IMR-90 (cell line): ENCODE results near the gene CMBL. TPM values are rescaled to one million over a fixed set of nuclear protein-coding genes. Genes with fewer than 3 reads are reported as not detected.

ENCODE experiments used
- ATAC-seq: fragments of 200-7000 bp; cut with Tn5 transposase; 2 replicates; pipeline ENCODE4 v1.9.1; 2020; ENCODE audit warnings: low read depth, mild to moderate bottlenecking, moderate library complexity
- BruUV-seq: library from RNA; stranded (reverse); fragments of 400-500 nt; replicated peaks from 2 replicates; lab custom pipeline; 2021; lab: Mats Ljungman, UMichigan
- CTCF ChIA-PET: fragments of 300-600 bp; formaldehyde crosslinking; extraction: SDS; loops from one replicate; lab custom pipeline; 2021; ENCODE audit warnings: antibody characterized with exemption; lab: Yijun Ruan, JAX
- POLR2A ChIA-PET: fragments of 300-600 bp; sonication (Branson Sonifier 250); formaldehyde crosslinking; loops from one replicate; lab custom pipeline; 2022; ENCODE audit warnings: antibody characterized with exemption; ENCODE audit not compliant: unreplicated experiment; lab: Charles Lee
- DNase-seq: peaks from one replicate; pipeline ENCODE4 v3.0.0; 2013
- H2AFZ ChIP-seq: replicated peaks from 2 replicates; pipeline ENCODE3; 2013; ENCODE audit warnings: low read length, mild to moderate bottlenecking; ENCODE audit not compliant: poor library complexity
- H2AK5ac ChIP-seq: 2 replicates; pipeline ENCODE4 v1.6.1; 2013; ENCODE audit warnings: low read depth, low read length, inconsistent platforms
- H2AK9ac ChIP-seq: replicated peaks from 2 replicates; pipeline ENCODE3; 2013; ENCODE audit warnings: mild to moderate bottlenecking, low read depth, low read length, moderate library complexity; ENCODE audit not compliant: poor library complexity
- H2BK120ac ChIP-seq: 2 replicates; pipeline ENCODE4 v1.6.1; 2013; ENCODE audit warnings: low read depth, low read length, inconsistent platforms
- H2BK15ac ChIP-seq: 3 replicates; pipeline ENCODE4 v1.6.1; 2013; ENCODE audit warnings: low read depth, low read length, inconsistent platforms
- H2BK20ac ChIP-seq: 2 replicates; pipeline ENCODE4 v1.6.1; 2013; ENCODE audit warnings: low read depth, mild to moderate bottlenecking, inconsistent platforms, low read length, moderate library complexity
- H2BK5ac ChIP-seq: 2 replicates; pipeline ENCODE4 v1.6.1; 2013; ENCODE audit warnings: mild to moderate bottlenecking, low read depth, low read length, inconsistent platforms; ENCODE audit not compliant: poor library complexity, severe bottlenecking
- H3K14ac ChIP-seq: replicated peaks from 2 replicates; pipeline ENCODE4 v1.6.1; 2013; ENCODE audit warnings: low read depth, low read length, inconsistent platforms
- H3K18ac ChIP-seq: 2 replicates; pipeline ENCODE4 v1.6.1; 2013; ENCODE audit warnings: low read depth, low read length, control low read depth
- H3K23ac ChIP-seq: 2 replicates; pipeline ENCODE4 v1.6.1; 2013; ENCODE audit warnings: low read depth, low read length, inconsistent platforms
- H3K27ac ChIP-seq: 2 replicates; pipeline ENCODE4 v1.5.1; 2013; ENCODE audit warnings: mild to moderate bottlenecking, control low read depth, low read length; ENCODE audit not compliant: insufficient read depth
- H3K27me3 ChIP-seq: 2 replicates; pipeline ENCODE4 v1.6.1; 2013; ENCODE audit warnings: low read length; ENCODE audit not compliant: control insufficient read depth, insufficient read depth
- H3K36me3 ChIP-seq: 2 replicates; pipeline ENCODE4 v1.6.1; 2013; ENCODE audit warnings: low read length, mixed read lengths; ENCODE audit not compliant: control insufficient read depth, insufficient read depth
- H3K4ac ChIP-seq: 2 replicates; pipeline ENCODE4 v1.6.1; 2013; ENCODE audit warnings: low read depth, low read length, inconsistent platforms
- H3K4me1 ChIP-seq: 2 replicates; pipeline ENCODE4 v1.6.1; 2013; ENCODE audit warnings: low read length, mixed read lengths; ENCODE audit not compliant: control insufficient read depth, insufficient read depth
- H3K4me2 ChIP-seq: 2 replicates; pipeline ENCODE4 v1.6.1; 2013; ENCODE audit warnings: low read depth, mild to moderate bottlenecking, control low read depth, low read length, moderate library complexity
- H3K4me3 ChIP-seq: 2 replicates; pipeline ENCODE4 v1.5.1; 2013; ENCODE audit warnings: low read depth, mild to moderate bottlenecking, control low read depth, low read length, moderate library complexity; ENCODE audit not compliant: insufficient read depth
- H3K56ac ChIP-seq: 2 replicates; pipeline ENCODE4 v1.6.1; 2013; ENCODE audit warnings: low read length, inconsistent platforms; ENCODE audit not compliant: insufficient read depth; ENCODE audit errors: extremely low read depth
- H3K79me1 ChIP-seq, 2 experiments: 2 replicates each; pipeline ENCODE4 v1.6.1; 2013; ENCODE audit warnings: low read length in 2 of 2, inconsistent platforms in 1 of 2, low read depth in 1 of 2
- H3K9ac ChIP-seq: 2 replicates; pipeline ENCODE4 v1.6.1; 2013; ENCODE audit warnings: low read depth, low read length, control low read depth
- H3K9me1 ChIP-seq: 2 replicates; pipeline ENCODE4 v1.6.1; 2013; ENCODE audit warnings: low read length, inconsistent platforms; ENCODE audit not compliant: insufficient read depth
- H3K9me3 ChIP-seq: 2 replicates; pipeline ENCODE4 v1.6.1; 2013; ENCODE audit warnings: low read length; ENCODE audit not compliant: control insufficient read depth, insufficient read depth
- H4K20me1 ChIP-seq: 2 replicates; pipeline ENCODE4 v1.6.1; 2013; ENCODE audit warnings: low read length, inconsistent platforms; ENCODE audit not compliant: insufficient read depth
- H4K5ac ChIP-seq: 2 replicates; pipeline ENCODE4 v1.6.1; 2013; ENCODE audit warnings: mild to moderate bottlenecking, low read depth, low read length, control low read depth
- H4K8ac ChIP-seq, 2 experiments: 2 replicates each; pipeline ENCODE4 v1.6.1; 2013; ENCODE audit warnings: low read depth in 2 of 2, low read length in 2 of 2, control low read depth in 1 of 2, inconsistent platforms in 1 of 2
- H4K91ac ChIP-seq: 2 replicates; pipeline ENCODE4 v1.6.1; 2013; ENCODE audit warnings: low read depth, low read length, inconsistent platforms; ENCODE audit not compliant: insufficient read depth
- CEBPB ChIP-seq: IDR thresholded peaks from 2 replicates; pipeline ENCODE4 v1.6.1; 2012; ENCODE audit warnings: low read depth, low read length, improper control_type of control experiment
- CHD1 ChIP-seq: IDR thresholded peaks from 2 replicates; pipeline ENCODE4 v1.6.1; 2012; ENCODE audit warnings: low read depth, low read length, improper control_type of control experiment
- FOS ChIP-seq: fragments of 150-350 bp; IDR thresholded peaks from 2 replicates; pipeline ENCODE4 v1.6.1; 2016; ENCODE audit warnings: low read depth, low read length
- MAFK ChIP-seq: IDR thresholded peaks from 2 replicates; pipeline ENCODE4 v1.6.1; 2012; ENCODE audit warnings: low read depth, low read length, improper control_type of control experiment
- MAZ ChIP-seq: IDR thresholded peaks from 2 replicates; pipeline ENCODE4 v1.6.1; 2012; ENCODE audit warnings: low read depth, mild to moderate bottlenecking, low read length, improper control_type of control experiment, moderate library complexity, borderline replicate concordance
- POLR2A ChIP-seq: IDR thresholded peaks from 2 replicates; pipeline ENCODE4 v1.6.1; 2012; ENCODE audit warnings: mild to moderate bottlenecking, low read depth, low read length
- RAD21 ChIP-seq: IDR thresholded peaks from 2 replicates; pipeline ENCODE4 v1.6.1; 2012; ENCODE audit warnings: low read length, improper control_type of control experiment
- RFX5 ChIP-seq: IDR thresholded peaks from 2 replicates; pipeline ENCODE4 v1.8.0; 2012; ENCODE audit warnings: low read depth, mild to moderate bottlenecking, low read length, moderate library complexity
- WGBS, 2 experiments: methylation state at CpG; one replicate each; pipeline versions ENCODE4 v1.1.5 to v1.1.7; 2013; ENCODE audit warnings: missing lambda C conversion rate in 2 of 2; ENCODE audit not compliant: insufficient read length in 1 of 2; ENCODE audit errors: extremely low coverage in 2 of 2; 5-methylcytosine and 5-hydroxymethylcytosine counted together
- dilution Hi-C: fragments of 300-500 bp; cut with HindIII; formaldehyde crosslinking; loops from one replicate; pipeline ENCODE4 v1.14.3; 2018; ENCODE audit warnings: low sequenced_read_pairs; ENCODE audit not compliant: unreplicated experiment
- in situ Hi-C: fragments of 300-500 bp; cut with MboI; formaldehyde crosslinking; loops from 3 replicates; pipeline ENCODE4 v1.14.3; 2019; ENCODE audit warnings: low sequenced_read_pairs, inconsistent platforms, mixed read lengths
- intact Hi-C: fragments of 100-400 bp; cut with micrococcal nuclease; formaldehyde crosslinking; loops from 2 replicates; pipeline ENCODE4 v1.10.0; 2022
- polyA plus RNA-seq, 3 experiments: library from polyadenylated mRNA; depleted of rRNA; stranded (reverse); fragments of >200 nt; gene quantifications; 2 replicates each; pipeline ENCODE4 v1.2.3, GENCODE V29; 2012; ENCODE audit warnings: low replicate concordance in 1 of 3
- total RNA-seq: library from RNA; depleted of rRNA; stranded (reverse); fragments of >200 nt; gene quantifications from 2 replicates; pipeline ENCODE4 v1.2.3, GENCODE V29; 2012
- TF ChIP-seq, protein P1 (sequence below): conservative IDR thresholded peaks from 2 replicates; pipeline ENCODE4 v1.5.1; 2012; ENCODE audit warnings: mild to moderate bottlenecking, low read depth, low read length, improper control_type of control experiment

CMBL gene
- total and polyA plus RNA-seq, 2 of the 4 experiments (the other 2 are of a cell fraction), result 5.0 to 26.3 TPM

DNA sequence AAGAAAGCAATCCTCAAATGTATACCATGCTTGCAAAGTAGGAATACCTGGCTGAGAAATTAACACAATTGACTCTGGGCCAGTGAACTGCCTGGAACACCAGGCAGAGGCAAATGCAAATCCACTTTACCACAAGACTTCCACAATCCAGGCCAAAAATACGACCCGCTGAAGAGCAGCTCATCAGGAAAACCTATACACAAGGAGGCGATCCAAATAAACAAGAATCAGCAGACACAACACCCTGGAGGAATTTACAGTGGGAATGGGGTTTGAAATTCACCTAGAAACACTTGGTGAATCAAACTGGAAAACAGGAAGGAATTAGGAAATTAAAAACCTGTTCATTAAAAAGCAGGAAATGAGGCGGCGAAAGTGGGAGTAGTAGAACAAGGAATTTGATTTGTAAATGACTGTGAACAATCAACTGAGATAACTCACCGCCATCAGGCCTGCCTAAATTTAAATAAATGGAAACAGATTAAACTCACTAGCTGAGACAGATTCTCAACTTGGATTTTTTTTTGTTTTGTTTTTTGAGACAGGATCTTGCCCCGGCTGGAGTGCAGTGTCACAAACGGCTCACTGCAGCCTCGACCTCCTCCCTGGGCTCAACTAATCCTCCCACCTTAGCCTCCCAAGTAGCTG lies 15.9 kb downstream of the CMBL start (continued):
- no peak for TF ChIP-seq RFX5
- no peak for TF ChIP-seq CHD1
- no peak for TF ChIP-seq CEBPB
- TF ChIP-seq MAFK, result no peak
- TF ChIP-seq FOS, result no peak
- TF ChIP-seq MAZ, result no peak

DNA sequence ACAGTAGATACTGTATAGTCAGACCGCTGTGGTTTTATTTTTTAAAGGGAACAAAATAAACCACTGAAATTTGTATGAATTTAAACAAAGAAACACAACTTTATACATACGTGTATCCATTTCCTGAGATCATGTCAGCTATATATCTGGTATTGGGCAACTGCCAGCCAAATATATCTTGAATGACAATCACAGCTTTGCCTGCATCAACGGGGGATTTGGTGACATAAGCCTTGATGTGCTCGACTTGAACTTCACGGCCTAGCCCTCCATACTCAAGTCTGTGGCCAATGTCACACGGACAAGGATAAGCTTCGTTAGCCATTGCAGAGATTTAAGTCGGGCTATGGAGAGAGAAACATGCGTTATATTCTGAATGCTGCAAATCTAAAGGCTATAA lies 17.3 kb downstream of the CMBL start:
- H2AFZ ChIP-seq, result no peak overlapping the region
- H2BK15ac ChIP-seq, result no peak overlapping the region
- H3K27ac ChIP-seq, result no peak overlapping the region
- H3K18ac ChIP-seq, result no peak overlapping the region
- DNase-seq (no peak), ATAC-seq (no peak)
- peaks cover 7% of the 10 kb centered on the region; the same call in 1 of the 2 replicates for H3K9me1 ChIP-seq
- H4K8ac ChIP-seq, result no peak overlapping the region
- no peak overlapping the region for H3K4ac ChIP-seq
- no peak overlapping the region for H3K23ac ChIP-seq
- ChIA-PET CTCF (no interaction called here), POLR2A (no interaction called here)
- H3K14ac ChIP-seq, result no peak overlapping the region
- H2BK120ac ChIP-seq, result no peak overlapping the region
- H4K91ac ChIP-seq, result no peak overlapping the region
- 92% methylated on average over 3 of the region's 9 CpGs; no CpG with 5 or more reads in 1 of the 2 experiments for WGBS, 2 experiments
- intact Hi-C loops, result no loop called here
- H2BK5ac ChIP-seq, result no peak overlapping the region
- TF ChIP-seq RFX5 (no peak), RAD21 (no peak), POLR2A (no peak), CEBPB (no peak)
- TF ChIP-seq, protein P1, sequence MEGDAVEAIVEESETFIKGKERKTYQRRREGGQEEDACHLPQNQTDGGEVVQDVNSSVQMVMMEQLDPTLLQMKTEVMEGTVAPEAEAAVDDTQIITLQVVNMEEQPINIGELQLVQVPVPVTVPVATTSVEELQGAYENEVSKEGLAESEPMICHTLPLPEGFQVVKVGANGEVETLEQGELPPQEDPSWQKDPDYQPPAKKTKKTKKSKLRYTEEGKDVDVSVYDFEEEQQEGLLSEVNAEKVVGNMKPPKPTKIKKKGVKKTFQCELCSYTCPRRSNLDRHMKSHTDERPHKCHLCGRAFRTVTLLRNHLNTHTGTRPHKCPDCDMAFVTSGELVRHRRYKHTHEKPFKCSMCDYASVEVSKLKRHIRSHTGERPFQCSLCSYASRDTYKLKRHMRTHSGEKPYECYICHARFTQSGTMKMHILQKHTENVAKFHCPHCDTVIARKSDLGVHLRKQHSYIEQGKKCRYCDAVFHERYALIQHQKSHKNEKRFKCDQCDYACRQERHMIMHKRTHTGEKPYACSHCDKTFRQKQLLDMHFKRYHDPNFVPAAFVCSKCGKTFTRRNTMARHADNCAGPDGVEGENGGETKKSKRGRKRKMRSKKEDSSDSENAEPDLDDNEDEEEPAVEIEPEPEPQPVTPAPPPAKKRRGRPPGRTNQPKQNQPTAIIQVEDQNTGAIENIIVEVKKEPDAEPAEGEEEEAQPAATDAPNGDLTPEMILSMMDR, result no peak
- H3K4me1 ChIP-seq, result no peaks in the 10 kb centered on the region; the same call in 1 of the 2 replicates
- H3K9me3 ChIP-seq, result no peaks in the 10 kb centered on the region
- H4K20me1 ChIP-seq, result no peaks in the 10 kb centered on the region
- H2AK9ac ChIP-seq, result no peak overlapping the region
- no TSS peak for BruUV-seq
- no peak overlapping the region for H3K9ac ChIP-seq
- H2AK5ac ChIP-seq, result no peak overlapping the region
- H3K56ac ChIP-seq, result no peak overlapping the region
- dilution Hi-C loops, result no loop called here
- no peak overlapping the region for H3K4me2 ChIP-seq
- in situ Hi-C loops, result no loop called here
- H3K36me3 ChIP-seq, result no peaks in the 10 kb centered on the region
- H3K79me1 ChIP-seq, result no peaks in the 10 kb centered on the region; a peak in 1 of 4 replicates
- H4K5ac ChIP-seq, result no peak overlapping the region
- no peak overlapping the region for H3K4me3 ChIP-seq
- no peak overlapping the region for H2BK20ac ChIP-seq
- no peaks in the 10 kb centered on the region for H3K27me3 ChIP-seq
